HEK293T (cell line): ENCODE results near the gene FOXO3.

ENCODE experiments used
- ARNT ChIP-seq: fragments of 450-650 bp; IDR thresholded peaks from 2 replicates; pipeline ENCODE4 v1.6.1; 2017; ENCODE audit warnings: mild to moderate bottlenecking
- BHLHE40 ChIP-seq: fragments of 450-650 bp; IDR thresholded peaks from 2 replicates; pipeline ENCODE4 v1.6.1; 2016; ENCODE audit warnings: mild to moderate bottlenecking, moderate library complexity, borderline replicate concordance
- CTBP1 ChIP-seq: fragments of 450-650 bp; IDR thresholded peaks from 2 replicates; pipeline ENCODE4 v1.6.1; 2016; ENCODE audit warnings: borderline replicate concordance
- ELF4 ChIP-seq: fragments of 450-650 bp; IDR thresholded peaks from 2 replicates; pipeline ENCODE4 v1.6.1; 2017; ENCODE audit warnings: antibody characterized with exemption
- FOXA1 ChIP-seq: fragments of 450-650 bp; IDR thresholded peaks from 2 replicates; pipeline ENCODE4 v1.6.1; 2016; ENCODE audit warnings: mild to moderate bottlenecking
- FOXK2 ChIP-seq: fragments of 450-650 bp; IDR thresholded peaks from 2 replicates; pipeline ENCODE4 v1.6.1; 2016; ENCODE audit warnings: mild to moderate bottlenecking
- FOXM1 ChIP-seq: fragments of 450-650 bp; IDR thresholded peaks from 2 replicates; pipeline ENCODE4 v1.6.1; 2017; ENCODE audit warnings: mild to moderate bottlenecking, borderline replicate concordance
- HDGF ChIP-seq: fragments of 450-650 bp; IDR thresholded peaks from 2 replicates; pipeline ENCODE4 v1.6.1; 2017; ENCODE audit warnings: antibody characterized with exemption, borderline replicate concordance
- L3MBTL2 ChIP-seq: fragments of 450-650 bp; conservative IDR thresholded peaks from 2 replicates; pipeline ENCODE4 v1.6.1; 2016; ENCODE audit warnings: mild to moderate bottlenecking
- LEF1 ChIP-seq: fragments of 450-650 bp; IDR thresholded peaks from 2 replicates; pipeline ENCODE4 v1.6.1; 2017; ENCODE audit warnings: mild to moderate bottlenecking, borderline replicate concordance
- PKNOX1 ChIP-seq: fragments of 450-650 bp; IDR thresholded peaks from 2 replicates; pipeline ENCODE4 v1.6.1; 2016
- SP1 ChIP-seq: fragments of 450-650 bp; IDR thresholded peaks from 2 replicates; pipeline ENCODE4 v1.6.1; 2017
- SUZ12 ChIP-seq: fragments of 450-650 bp; IDR thresholded peaks from 2 replicates; pipeline ENCODE4 v1.6.1; 2016; ENCODE audit warnings: mild to moderate bottlenecking
- TARDBP ChIP-seq: fragments of 450-650 bp; IDR thresholded peaks from 2 replicates; pipeline ENCODE4 v1.6.1; 2016

GRCh38 chr6:108627692-108628550 is 67.2 kb downstream of the FOXO3 start:
- TF ChIP-seq SUZ12 (no peak), FOXA1 (no peak), FOXM1 (no peak), CTBP1 (no peak), ELF4 (no peak), FOXK2 (no peak), BHLHE40 (no peak), PKNOX1 (no peak), TARDBP (no peak), SP1 (no peak), ARNT (no peak), LEF1 (no peak), HDGF (no peak), L3MBTL2 (no peak)
